ENCODE measurements around the gene RASSF5. TPM values are rescaled to one million over a fixed set of nuclear protein-coding genes. Genes with fewer than 3 reads are reported as not detected.

The RASSF5 gene
- polyA plus RNA-seq, 1 donor from 2014 or later, result 4.0 TPM

DNA sequence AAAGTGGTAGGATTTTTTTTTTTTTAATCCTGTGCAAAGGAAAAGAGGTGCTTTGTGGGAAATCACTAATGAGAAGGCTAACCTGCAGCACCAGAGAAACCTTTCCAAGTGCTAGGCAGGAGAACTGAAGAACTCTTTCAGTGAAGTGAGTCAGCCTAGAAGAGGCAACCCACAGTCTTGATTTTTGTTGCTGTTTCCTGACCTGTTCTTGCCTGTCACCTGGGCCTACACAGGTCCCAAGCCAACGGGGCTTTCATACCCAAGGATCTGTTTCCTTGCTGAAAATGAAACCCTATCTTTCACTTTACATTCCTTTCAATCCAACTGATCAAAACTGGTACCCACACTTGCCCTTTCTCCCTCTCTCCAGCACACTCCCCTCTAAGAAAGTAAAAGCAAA, 44.2 kb upstream of the RASSF5 start:
- H3F3A ChIP-seq (ENCODE audit: insufficient read depth, low read length, poor library complexity, severe bottlenecking), result no peaks in the 10 kb centered on the region
- H3K4me3 ChIP-seq (ENCODE audit: low read length), result no peak overlapping the region
- H3K4me2 ChIP-seq (ENCODE audit: low read length), result no peak overlapping the region
- no peaks in the 10 kb centered on the region for H3K9me3 ChIP-seq (ENCODE audit: low read length)
- TF ChIP-seq, protein P1, sequence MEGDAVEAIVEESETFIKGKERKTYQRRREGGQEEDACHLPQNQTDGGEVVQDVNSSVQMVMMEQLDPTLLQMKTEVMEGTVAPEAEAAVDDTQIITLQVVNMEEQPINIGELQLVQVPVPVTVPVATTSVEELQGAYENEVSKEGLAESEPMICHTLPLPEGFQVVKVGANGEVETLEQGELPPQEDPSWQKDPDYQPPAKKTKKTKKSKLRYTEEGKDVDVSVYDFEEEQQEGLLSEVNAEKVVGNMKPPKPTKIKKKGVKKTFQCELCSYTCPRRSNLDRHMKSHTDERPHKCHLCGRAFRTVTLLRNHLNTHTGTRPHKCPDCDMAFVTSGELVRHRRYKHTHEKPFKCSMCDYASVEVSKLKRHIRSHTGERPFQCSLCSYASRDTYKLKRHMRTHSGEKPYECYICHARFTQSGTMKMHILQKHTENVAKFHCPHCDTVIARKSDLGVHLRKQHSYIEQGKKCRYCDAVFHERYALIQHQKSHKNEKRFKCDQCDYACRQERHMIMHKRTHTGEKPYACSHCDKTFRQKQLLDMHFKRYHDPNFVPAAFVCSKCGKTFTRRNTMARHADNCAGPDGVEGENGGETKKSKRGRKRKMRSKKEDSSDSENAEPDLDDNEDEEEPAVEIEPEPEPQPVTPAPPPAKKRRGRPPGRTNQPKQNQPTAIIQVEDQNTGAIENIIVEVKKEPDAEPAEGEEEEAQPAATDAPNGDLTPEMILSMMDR (IDR thresholded peaks at IDR 0.05; ENCODE audit: poor library complexity, severe bottlenecking), result no peak
- TF ChIP-seq TAF1 (IDR thresholded peaks at IDR 0.05; ENCODE audit: low read depth) (no peak), EP300 (conservative IDR thresholded peaks at IDR 0.05; ENCODE audit: poor library complexity, severe bottlenecking) (no peak), SMC3 (conservative IDR thresholded peaks at IDR 0.05; ENCODE audit: poor library complexity) (no peak), POLR2AphosphoS5 (IDR thresholded peaks at IDR 0.05) (no peak), EZH2 (IDR thresholded peaks at IDR 0.05; ENCODE audit: borderline replicate concordance, insufficient read depth, low read length, poor library complexity, severe bottlenecking) (no peak), MXI1 (conservative IDR thresholded peaks at IDR 0.05; ENCODE audit: poor library complexity, severe bottlenecking) (no peak), RAD21 (conservative IDR thresholded peaks at IDR 0.05) (no peak)
- TF ChIP-seq, protein P2, sequence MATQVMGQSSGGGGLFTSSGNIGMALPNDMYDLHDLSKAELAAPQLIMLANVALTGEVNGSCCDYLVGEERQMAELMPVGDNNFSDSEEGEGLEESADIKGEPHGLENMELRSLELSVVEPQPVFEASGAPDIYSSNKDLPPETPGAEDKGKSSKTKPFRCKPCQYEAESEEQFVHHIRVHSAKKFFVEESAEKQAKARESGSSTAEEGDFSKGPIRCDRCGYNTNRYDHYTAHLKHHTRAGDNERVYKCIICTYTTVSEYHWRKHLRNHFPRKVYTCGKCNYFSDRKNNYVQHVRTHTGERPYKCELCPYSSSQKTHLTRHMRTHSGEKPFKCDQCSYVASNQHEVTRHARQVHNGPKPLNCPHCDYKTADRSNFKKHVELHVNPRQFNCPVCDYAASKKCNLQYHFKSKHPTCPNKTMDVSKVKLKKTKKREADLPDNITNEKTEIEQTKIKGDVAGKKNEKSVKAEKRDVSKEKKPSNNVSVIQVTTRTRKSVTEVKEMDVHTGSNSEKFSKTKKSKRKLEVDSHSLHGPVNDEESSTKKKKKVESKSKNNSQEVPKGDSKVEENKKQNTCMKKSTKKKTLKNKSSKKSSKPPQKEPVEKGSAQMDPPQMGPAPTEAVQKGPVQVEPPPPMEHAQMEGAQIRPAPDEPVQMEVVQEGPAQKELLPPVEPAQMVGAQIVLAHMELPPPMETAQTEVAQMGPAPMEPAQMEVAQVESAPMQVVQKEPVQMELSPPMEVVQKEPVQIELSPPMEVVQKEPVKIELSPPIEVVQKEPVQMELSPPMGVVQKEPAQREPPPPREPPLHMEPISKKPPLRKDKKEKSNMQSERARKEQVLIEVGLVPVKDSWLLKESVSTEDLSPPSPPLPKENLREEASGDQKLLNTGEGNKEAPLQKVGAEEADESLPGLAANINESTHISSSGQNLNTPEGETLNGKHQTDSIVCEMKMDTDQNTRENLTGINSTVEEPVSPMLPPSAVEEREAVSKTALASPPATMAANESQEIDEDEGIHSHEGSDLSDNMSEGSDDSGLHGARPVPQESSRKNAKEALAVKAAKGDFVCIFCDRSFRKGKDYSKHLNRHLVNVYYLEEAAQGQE (IDR thresholded peaks at IDR 0.05; ENCODE audit: borderline replicate concordance), result no peak
- H4K20me1 ChIP-seq (ENCODE audit: insufficient read depth), result no peaks in the 10 kb centered on the region
- H3K36me3 ChIP-seq (ENCODE audit: insufficient read depth, low read length), result peaks cover 7% of the 10 kb centered on the region
- no peaks in the 10 kb centered on the region for H3K9me2 ChIP-seq (ENCODE audit: insufficient read depth, low read length)
- no peaks in the 10 kb centered on the region for H3K27me3 ChIP-seq (ENCODE audit: insufficient read depth, low read depth, low read length)
- no peaks in the 10 kb centered on the region for H3K79me2 ChIP-seq (replicated peaks; ENCODE audit: insufficient read depth, low read length)
- no peak overlapping the region for H2AFZ ChIP-seq (ENCODE audit: low read depth, low read length)
- no peak overlapping the region for H3K9ac ChIP-seq (ENCODE audit: low read length)
- H3K27ac ChIP-seq (ENCODE audit: low read length), result no peak overlapping the region

DNA sequence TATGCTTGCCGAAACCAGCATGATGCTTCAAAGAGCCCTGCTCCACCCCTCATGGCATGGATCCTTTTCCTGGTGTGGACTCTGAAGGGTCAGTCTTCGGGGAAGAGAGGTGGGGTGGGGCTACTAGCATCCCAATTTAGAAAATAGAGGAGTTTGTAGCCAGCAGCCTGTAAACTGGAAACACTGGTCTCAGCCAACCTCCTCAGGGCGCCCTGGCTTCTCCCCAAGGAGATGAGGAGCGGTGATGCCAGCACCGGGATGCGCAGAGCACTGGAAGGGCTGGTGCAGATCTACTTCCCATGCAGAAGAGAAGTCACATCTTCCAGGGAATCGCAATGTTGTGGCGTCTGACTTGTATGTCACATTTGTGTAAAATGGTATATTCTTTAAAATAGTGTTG, 43.4 kb upstream of the RASSF5 start:
- no peak overlapping the region for H2AFZ ChIP-seq (ENCODE audit: low read depth, low read length)
- TF ChIP-seq EZH2 (IDR thresholded peaks at IDR 0.05; ENCODE audit: borderline replicate concordance, insufficient read depth, low read length, poor library complexity, severe bottlenecking), result no peak
- no peaks in the 10 kb centered on the region for H3K9me3 ChIP-seq (ENCODE audit: low read length)
- no peak overlapping the region for H3K4me3 ChIP-seq (ENCODE audit: low read length)
- H3K9me2 ChIP-seq (ENCODE audit: insufficient read depth, low read length), result no peaks in the 10 kb centered on the region
- no peaks in the 10 kb centered on the region for H3K79me2 ChIP-seq (replicated peaks; ENCODE audit: insufficient read depth, low read length)
- H3K4me2 ChIP-seq (ENCODE audit: low read length), result no peak overlapping the region
- no peaks in the 10 kb centered on the region for H3K27me3 ChIP-seq (ENCODE audit: insufficient read depth, low read depth, low read length)
- no peak overlapping the region for H3K27ac ChIP-seq (ENCODE audit: low read length)
- H4K20me1 ChIP-seq (ENCODE audit: insufficient read depth), result no peaks in the 10 kb centered on the region
- no peaks in the 10 kb centered on the region for H3F3A ChIP-seq (ENCODE audit: insufficient read depth, low read length, poor library complexity, severe bottlenecking)
- H3K36me3 ChIP-seq (ENCODE audit: insufficient read depth, low read length), result peaks cover 7% of the 10 kb centered on the region
- no peak overlapping the region for H3K9ac ChIP-seq (ENCODE audit: low read length)

All from neural cell (in vitro differentiated cells).